Measurements from ENCODE around the gene ACSF2.

Gene ACSF2

DNA sequence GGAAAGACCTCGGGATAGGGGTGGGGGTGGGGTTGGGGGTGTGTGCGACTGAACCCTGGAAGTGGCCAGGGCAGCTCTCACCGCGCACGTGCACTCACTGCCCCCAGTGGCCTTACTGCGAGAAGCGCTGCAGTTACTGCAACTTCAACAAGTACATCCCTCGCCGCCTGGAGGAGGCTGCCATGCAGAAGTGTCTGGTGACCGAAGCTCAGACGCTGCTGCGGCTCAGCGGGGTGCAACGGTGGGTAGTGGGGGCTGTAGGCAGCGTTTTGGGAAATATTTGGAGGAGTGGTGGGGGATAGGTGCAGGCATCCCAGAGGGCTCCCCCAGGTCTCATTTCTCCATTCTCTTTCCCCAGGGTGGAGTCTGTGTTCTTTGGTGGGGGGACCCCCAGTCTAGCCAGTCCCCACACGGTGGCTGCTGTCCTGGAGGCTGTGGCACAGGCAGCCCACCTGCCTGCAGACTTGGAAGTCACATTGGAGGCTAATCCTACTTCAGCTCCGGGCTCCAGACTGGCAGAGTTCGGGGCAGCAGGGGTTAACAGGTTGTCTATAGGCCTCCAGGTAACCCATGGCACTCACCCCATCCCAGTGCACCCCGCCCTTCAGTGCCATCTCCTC, 53.6 kb downstream of the ACSF2 start:
- peak; percentile 39 for DNase-seq

DNA sequence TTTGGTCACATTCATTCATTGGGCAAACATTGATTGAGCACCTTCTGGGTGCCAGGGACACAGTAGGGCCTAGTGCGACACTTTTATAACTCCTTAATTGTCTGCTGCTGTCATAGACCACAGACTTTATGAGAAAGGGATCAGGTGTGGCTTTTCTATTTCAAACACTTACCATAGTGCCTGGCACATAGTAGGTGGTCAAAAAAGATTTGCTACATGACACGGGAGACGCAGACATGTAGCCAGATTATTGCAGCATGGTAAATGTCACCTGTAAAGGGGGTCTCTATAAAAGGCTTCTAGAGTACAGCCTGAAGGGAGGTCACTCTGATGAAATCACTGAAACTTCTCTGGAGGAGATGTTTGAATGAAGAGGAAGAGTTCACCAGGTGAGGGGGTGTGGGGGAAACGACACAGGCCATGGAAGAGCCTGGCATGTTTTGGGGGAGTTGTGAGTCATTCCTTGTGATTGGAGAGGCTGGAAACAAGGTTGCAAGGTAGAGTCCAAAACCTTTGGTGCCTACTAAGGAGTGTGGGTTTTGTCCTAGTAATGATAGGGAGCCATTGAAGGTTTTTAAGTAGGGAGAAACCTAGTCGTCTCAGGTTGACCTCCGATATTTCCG, 54.2 kb downstream of the ACSF2 start:
- DNase-seq, result no peak

DNA sequence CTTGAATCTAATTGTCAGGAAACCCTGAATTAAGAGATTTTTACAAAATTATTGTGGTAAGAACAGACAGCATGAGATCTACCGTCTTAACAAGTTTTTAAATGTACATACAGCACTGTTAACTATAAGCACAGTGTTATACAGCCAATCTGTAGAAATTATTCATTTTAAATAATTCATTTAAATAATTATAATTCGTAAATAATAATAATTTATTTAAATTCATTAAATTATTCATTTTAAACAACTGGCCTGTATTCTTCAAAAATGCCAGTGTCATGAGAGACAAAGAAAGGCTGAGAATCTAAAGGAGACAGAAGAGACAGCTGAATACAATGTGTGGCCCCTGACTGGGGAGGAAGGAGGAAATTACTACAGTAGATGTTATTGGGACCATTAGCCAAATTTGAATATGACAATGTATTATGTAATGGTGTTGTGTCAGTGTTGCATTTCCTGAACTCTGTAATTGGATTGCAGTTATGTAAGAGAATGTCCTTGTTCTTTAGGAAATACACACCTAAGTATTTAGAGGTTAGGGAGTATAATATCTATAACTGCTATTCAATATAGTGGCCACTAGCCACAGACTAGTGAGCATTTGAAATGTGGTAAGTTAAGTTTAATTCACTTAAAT, 55.0 kb downstream of the ACSF2 start:
- no peak for DNase-seq

GRCh38 chr17:50481648-50482047, 55.6 kb downstream of the ACSF2 start:
- DNase-seq, result no peak

- no peak for DNase-seq
Observed at GRCh38 chr17:50482110-50482509, 56.1 kb downstream of the ACSF2 start.

GRCh38 chr17:50482516-50482915, 56.5 kb downstream of the ACSF2 start:
- DNase-seq, result no peak

DNA sequence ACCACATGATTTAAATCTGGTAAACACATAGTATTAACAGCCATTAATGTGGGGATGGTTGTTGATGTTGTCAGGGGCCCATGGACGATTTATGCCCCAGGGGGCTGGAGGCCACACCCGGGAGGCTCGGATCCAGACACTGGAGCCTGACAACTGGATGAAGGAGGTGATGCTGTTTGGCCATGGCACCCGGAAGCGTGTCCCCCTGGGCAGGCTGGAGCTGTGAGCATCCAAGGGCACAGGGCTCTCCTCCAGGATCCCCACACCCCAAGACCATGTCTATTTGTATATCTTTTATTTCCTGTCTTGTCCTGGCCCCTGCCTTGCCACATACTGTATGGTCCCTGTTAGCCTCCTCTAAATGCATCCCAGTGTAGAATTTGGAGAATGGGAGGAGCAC, 57.2 kb downstream of the ACSF2 start:
- no peak for DNase-seq

DNA sequence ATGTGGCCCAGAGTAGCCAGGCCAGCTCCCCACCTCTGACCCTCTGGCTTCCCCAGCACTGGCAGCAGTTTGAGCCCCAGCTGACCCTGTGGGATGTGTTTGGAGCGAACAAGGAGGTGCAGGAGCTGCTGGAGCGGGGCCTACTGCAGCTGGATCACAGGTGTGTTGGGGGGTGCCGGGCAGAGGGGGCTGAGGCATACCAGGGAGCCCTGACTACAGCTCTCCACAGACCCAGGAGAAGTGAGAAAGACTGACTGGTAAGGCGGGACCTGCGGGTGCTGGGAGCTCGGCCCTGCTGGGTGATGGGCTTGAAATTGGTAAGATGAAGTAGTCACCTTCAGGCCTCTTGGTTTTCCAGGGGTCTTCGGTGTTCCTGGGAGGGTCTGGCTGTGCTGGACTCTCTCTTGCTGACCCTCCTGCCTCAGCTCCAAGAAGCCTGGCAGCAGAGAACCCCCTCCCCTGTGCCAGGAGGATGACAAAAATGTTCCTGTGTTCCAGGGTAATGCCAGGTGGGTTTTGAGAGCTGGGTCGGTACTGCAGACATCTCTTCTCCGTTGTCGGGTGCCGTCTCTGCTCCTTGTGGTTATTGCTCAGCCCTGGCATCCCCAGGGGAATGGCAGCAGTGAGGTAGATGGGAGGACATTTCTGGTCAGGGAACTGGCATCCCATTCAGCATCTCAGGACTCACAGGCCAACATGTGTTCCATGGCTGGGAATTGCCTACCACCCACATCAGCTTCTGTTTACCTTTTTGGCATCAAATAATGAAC, 58.6 kb downstream of the ACSF2 start:
- no peak for DNase-seq

DNA sequence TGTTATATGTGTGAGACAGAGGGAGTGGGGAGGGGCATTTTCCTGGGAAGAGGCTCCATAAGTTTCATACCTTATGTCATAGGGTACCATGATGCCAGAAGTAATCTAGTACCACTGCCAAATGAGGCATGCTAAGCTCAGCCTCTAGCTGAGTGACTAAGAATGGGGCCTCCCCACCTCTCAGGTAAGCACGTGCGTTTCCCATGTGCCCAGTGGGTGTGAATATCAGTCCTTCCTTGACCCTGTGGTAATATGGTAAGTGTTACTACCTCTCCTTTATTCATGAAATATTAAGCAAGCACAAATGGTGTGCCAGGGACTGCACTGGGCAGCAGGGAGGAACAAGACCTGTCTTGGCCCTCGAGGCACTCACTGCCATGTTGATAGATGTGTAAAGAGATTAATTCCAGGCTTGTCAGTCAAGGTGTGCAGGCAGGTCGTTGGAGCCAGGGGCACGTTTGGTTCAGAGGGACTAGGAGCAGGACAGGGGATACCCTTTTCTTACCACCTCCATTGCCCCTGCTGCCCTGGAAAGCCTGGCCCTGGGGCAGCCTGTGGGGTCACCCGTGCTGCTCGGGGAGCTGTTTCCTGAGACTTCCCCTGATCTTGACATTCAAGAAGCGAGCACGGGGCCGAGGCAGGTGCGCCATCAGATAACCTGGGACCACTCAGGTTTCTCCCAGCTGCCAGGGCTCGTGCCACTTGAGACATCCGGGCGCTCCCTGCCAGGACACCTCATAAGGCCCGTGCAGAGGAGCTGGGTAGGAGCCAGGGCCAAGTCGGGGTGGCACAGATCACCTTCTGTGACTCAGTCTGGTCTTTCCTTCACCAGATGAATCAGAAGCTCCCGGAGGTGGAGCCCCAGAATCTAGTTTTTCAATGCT, 61.4 kb downstream of the ACSF2 start:
- no peak for DNase-seq

GRCh38 chr17:50488880-50489279, 62.9 kb downstream of the ACSF2 start:
- DNase-seq, result no peak

GRCh38 chr17:50491505-50491904, 65.5 kb downstream of the ACSF2 start:
- no peak for DNase-seq

DNA sequence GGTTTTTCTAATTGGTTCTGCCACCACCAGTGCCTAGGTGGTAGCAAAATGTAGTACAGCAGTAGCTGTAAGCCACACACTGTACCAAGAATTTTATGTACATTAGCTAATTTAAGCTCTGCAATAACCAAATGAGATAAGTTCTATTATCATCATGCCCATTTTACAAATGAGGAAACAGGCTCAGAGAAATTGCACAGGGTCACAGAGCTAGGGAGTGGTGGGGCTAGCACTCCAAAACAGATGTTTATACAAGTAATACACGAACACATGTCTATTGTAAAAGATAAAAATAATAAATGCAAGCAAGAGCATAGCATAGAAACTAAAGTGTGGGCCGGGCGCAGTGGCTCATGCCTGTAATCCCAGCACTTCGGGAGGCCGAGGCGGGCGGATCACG, 66.2 kb downstream of the ACSF2 start:
- no peak for DNase-seq

GRCh38 chr17:50493744-50494143, 67.7 kb downstream of the ACSF2 start:
- DNase-seq, result no peak

DNA sequence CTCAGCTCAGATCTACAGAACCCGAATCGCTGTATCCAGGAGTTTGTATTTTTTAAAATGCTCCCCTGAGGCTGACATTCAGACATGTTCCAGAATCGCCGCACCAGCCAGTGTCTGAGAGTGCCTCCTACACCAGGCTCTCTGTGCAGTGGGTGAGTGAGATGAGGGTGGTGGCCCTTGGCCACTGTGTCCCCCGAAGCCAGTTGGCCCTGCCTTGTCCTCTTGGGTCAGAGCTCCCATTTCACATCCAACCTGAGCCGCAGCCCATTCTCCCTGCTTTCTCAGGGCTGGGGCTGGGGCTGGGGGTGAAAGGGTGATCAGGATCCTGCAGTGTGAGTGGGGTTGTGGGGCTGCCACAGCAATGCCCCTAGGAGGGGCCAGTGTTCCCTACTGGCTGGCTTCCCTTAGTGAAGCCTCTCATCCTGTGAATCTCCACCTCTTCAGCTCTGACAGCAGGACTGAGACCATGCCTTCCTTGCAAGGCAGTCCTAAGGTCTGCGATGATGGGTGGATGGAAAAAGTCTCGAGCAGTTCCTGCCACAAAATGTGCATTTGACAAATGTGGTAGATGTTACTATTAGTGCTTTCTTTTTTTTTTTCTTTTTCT, 69.3 kb downstream of the ACSF2 start:
- DNase-seq, result no peak

GRCh38 chr17:50495918-50496317, 69.9 kb downstream of the ACSF2 start:
- no peak for DNase-seq

DNA sequence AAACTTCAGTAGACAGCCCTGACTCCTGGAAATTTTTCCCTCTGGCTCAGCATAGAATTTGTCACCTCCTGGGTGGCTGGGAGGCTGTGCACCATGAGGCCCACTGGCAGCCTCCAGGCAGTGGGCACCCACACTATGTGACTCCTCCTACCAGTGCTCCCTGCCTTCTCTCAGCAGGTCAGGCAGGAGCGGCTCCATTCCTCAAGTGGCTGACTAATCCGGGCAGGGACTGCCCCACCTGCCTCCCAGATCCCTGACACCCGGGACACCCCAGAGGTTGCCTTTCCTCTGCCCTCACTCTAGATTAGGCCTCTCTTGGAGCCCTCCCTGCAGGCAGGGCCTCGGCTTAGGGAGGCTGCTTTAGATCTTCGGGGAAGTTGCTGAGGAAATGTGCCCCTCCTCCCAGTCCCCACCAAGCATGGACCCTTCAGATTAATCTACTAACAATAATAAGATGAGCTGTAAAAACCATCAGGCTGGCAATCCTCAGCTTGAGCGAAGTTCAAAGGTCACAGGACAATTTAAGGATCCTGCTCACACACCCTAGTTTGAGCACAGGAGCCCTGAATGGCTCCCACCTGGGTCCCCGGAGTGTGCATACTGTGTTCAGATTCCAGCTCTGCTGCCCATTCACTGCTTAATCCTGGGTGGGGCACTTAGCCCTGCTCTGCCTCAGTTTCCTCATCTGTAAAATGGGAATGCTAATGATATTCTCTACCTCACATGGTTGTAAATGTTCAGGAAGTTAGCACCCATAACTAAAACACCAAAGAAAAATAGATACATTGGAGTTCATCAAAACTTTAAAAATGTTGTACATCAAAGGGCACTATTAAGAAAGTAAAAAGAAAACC, 72.2 kb downstream of the ACSF2 start:
- no peak for DNase-seq

DNA sequence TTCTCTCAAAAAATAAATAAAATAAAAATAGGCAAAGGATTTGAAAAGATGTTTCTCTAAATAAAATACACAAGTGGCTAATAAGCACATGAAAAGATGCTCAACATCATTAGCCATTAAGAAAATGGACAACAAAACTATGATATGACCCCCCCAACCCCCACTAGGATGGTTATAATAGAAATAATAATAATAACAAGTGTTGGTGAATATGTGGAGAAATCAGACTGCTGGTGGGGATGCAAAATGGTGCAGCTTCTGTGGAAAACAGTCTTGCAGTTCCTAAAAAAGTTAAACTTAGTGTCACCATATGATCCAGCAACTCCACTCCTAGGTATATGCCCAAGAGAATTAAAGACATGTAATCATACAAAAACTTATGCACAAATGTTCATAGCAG, 73.3 kb downstream of the ACSF2 start:
- DNase-seq, result no peak

- no peak for DNase-seq
Observed at GRCh38 chr17:50499721-50500120, 73.7 kb downstream of the ACSF2 start.

DNA sequence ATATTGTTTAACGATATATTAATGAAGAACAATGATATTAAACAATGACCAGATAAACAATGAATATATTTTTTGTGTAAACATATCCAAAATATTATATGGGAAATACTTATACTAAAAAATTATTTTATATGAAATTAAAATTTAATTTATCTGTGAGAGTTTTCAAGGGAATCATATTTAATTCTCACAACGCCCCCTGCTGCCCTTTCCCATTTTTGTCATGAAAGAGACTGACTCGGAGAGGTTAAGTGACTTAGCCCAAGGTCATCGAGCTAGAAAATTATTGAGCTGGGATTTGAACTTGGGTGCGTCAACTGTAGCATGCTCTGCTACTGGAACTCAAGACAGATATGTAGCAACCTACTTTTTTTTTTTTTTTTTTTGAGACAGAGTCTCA, 75.0 kb downstream of the ACSF2 start:
- DNase-seq, result no peak

- DNase-seq, result no peak
Observed at GRCh38 chr17:50502301-50502990, 76.4 kb downstream of the ACSF2 start.

Data from NCI-H2081 treated with DMSO at 0.1 percent for 48 hours (cell line).